Skeletal muscle cell (primary cell): Measurements from ENCODE around the gene ENOSF1.

Experiments used
- DNase-seq: peaks from one replicate; pipeline ENCODE4 v3.0.0-alpha.2; 2010; ENCODE audit warnings: low read depth
- H3K4me3 ChIP-seq: 2 replicates; pipeline ENCODE4 v1.5.1; 2011; ENCODE audit warnings: low read depth, mild to moderate bottlenecking, control low read depth, low read length, moderate library complexity

The ENOSF1 gene

DNA sequence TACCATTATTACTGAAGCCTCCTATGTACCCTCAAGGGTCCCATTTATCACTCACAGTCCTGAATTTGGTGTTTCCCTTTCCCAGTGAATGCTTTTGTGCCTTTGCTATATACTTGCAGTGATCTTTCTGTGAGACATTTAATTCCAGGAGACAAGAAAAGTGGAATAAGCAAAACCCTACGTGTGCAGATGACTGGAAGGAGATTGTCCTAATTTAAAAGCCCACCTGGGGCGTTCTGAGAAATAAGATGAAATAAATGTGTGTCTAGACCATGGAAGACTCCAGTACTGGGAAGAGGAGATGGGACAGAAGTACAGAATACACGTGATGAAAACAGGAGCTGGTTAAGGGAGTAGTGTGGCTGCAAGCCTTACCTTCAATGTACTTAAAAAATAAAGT, 35.7 kb downstream of the ENOSF1 start:
- DNase-seq = no peak
- H3K4me3 ChIP-seq = no peak overlapping the region

- no peak overlapping the region for H3K4me3 ChIP-seq
- DNase-seq = no peak
These were observed 36.4 kb downstream of the ENOSF1 start for GRCh38 chr18:676069-676468.

DNA sequence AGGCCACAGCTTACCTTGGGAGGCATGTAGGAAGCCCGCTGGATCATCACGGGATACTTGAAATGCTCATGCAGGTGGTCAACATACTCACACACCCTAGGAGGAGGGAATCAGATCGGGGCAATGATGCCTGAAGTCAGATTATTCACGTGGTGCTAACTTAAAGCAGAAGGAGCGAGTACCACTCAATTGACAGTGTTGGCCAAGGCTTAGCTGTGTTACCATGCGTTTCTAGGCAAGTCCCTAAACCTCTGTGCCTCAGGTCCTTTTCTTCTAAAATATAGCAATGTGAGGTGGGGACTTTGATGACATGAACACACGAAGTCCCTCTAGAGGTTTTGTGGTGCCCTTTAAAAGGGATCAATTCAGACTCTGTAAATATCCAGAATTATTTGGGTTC, 37.1 kb downstream of the ENOSF1 start:
- H3K4me3 ChIP-seq = no peak overlapping the region
- DNase-seq = no peak

GRCh38 chr18:673769-674168, 38.7 kb downstream of the ENOSF1 start:
- no peak for DNase-seq
- no peak overlapping the region for H3K4me3 ChIP-seq

DNA sequence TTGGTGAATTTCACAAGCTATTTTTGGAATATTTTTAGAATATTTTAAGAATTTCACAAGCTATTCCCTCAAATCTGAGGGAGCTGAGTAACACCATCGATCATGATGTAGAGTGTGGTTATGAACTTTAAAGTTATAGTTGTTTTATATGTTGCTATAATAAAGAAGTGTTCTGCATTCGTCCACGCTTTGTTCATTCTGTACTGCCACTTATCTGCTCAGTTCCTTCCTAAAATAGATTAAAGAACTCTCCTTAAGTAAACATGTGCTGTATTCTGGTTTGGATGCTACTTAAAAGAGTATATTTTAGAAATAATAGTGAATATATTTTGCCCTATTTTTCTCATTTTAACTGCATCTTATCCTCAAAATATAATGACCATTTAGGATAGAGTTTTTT, 39.1 kb downstream of the ENOSF1 start:
- no peak overlapping the region for H3K4me3 ChIP-seq
- DNase-seq = no peak

GRCh38 chr18:671405-671804, 41.0 kb downstream of the ENOSF1 start:
- no peak overlapping the region for H3K4me3 ChIP-seq
- DNase-seq = no peak

DNA sequence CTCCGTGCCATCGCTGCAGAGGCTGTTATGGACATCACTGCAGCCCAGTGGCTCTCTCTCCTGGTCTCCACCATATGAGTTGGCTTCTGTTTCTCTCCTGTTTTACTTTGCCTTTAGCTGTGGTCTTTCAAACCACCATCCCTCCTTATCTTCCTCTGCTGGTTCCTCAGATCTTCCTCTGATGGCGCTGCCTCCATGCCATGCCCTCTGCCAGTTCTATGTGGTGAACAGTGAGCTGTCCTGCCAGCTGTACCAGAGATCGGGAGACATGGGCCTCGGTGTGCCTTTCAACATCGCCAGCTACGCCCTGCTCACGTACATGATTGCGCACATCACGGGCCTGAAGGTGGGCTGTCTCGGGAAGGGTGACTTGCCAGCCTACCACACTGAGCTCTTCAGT, 41.9 kb downstream of the ENOSF1 start:
- no peak overlapping the region for H3K4me3 ChIP-seq
- DNase-seq = no peak

- no peak overlapping the region for H3K4me3 ChIP-seq
- no peak for DNase-seq
These were observed 43.4 kb downstream of the ENOSF1 start for GRCh38 chr18:669077-669476.

DNA sequence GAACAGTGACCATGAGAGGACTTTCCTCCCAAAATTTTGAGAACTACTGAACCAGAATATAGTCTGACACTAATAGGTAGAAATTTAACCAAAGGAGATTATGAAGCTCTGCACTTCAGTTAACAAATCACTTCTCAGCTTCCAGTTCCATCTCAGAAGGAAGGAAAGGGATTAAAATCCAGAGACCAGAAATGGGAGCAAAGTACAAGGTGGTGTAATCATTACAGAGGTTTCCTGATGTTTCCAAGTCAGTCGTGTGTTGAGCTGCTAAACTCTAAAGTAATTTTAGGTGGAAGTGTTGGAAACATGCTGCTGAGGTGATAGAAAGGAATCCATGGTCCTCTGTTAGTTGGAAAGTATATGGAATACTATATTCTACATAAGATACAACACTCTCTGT, 44.2 kb downstream of the ENOSF1 start:
- DNase-seq = no peak
- no peak overlapping the region for H3K4me3 ChIP-seq

DNA sequence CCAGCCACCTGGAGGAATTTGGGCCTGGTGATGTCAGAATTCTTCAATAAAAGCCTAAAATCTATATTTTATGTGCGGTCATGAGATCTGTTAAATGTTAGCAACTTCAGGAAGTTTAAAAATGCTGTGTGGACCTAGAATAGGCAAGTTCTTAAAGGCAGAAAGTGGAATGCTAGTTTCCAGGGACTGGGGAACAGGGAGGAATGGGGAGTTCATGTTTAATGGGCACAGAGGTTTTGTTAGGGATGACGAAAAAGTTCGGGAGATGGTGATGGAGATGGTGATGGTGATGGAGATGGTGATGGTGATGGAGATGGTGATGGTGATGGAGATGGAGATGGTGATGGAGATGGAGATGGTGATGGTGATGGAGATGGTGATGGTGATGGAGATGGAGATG, 45.8 kb downstream of the ENOSF1 start:
- no peak for DNase-seq

GRCh38 chr18:666177-666576, 46.3 kb downstream of the ENOSF1 start:
- no peak overlapping the region for H3K4me3 ChIP-seq
- DNase-seq = no peak

More for the DNA sequence above, 45.8 kb downstream of the ENOSF1 start:
- H3K4me3 ChIP-seq = no peak overlapping the region

GRCh38 chr18:662197-662596, 50.2 kb downstream of the ENOSF1 start:
- DNase-seq = no peak

GRCh38 chr18:659597-659996, 52.8 kb downstream of the ENOSF1 start:
- H3K4me3 ChIP-seq = no peak overlapping the region
- no peak for DNase-seq

More at GRCh38 chr18:662197-662596, 50.2 kb downstream of the ENOSF1 start:
- H3K4me3 ChIP-seq = no peak overlapping the region

DNA sequence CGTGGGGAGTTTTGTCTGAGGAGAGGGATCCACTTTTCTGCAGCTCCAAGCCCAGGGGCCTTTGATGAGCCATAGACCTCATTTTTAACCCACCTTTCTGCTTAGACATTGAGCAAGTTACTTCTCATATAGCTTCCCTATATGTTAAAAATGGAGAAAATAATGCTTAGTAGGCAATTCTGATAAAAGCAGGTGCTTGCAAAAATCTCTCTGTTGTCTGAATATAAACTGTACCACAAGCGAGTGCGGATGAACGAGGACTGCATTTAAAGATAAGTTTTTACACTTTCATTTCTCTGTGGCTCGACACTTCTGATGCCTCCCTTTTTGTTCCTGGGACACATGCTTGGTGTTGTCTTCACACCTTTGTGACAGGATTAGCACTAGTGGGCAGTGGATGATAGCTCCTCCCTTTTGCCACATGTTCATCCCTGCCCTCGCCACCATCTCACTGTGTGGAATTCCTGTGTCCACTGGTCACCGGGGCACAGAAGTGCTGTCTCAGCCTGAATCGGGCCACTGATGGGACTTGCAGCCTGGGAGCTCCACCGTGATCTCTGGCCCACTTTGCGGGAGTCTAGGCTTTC, 53.4 kb downstream of the ENOSF1 start:
- DNase-seq = no peak
- H3K4me3 ChIP-seq = peak overlapping the region; percentile 96

- H3K4me3 ChIP-seq = peak overlapping the region; percentile 96
- DNase-seq = peak; percentile 49
These were observed 54.2 kb downstream of the ENOSF1 start for GRCh38 chr18:658001-658946.

DNA sequence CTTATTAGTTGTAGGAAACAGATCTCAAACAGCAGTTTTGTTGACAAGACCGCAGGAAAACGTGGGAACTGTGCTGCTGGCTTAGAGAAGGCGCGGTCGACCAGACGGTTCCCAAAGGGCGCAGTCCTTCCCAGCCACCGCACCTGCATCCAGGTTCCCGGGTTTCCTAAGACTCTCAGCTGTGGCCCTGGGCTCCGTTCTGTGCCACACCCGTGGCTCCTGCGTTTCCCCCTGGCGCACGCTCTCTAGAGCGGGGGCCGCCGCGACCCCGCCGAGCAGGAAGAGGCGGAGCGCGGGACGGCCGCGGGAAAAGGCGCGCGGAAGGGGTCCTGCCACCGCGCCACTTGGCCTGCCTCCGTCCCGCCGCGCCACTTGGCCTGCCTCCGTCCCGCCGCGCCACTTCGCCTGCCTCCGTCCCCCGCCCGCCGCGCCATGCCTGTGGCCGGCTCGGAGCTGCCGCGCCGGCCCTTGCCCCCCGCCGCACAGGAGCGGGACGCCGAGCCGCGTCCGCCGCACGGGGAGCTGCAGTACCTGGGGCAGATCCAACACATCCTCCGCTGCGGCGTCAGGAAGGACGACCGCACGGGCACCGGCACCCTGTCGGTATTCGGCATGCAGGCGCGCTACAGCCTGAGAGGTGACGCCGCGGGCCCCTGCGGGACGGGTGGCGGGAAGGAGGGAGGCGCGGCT, 55.0 kb downstream of the ENOSF1 start, which contains the start of gene TYMS:
TYMS (plus strand) TSS at position 343 of the 690 bp plus-strand sequence; CDS start at position 433, 90 bp downstream.
- no peak for DNase-seq
- H3K4me3 ChIP-seq = peak within 1 kb of the TSS; percentile 96

GRCh38 chr18:655445-655844, 57.0 kb downstream of the ENOSF1 start:
- no peak overlapping the region for H3K4me3 ChIP-seq
- DNase-seq = no peak

GRCh38 chr18:654601-655000, 57.8 kb downstream of the ENOSF1 start:
- no peak for DNase-seq
- no peak overlapping the region for H3K4me3 ChIP-seq

DNA sequence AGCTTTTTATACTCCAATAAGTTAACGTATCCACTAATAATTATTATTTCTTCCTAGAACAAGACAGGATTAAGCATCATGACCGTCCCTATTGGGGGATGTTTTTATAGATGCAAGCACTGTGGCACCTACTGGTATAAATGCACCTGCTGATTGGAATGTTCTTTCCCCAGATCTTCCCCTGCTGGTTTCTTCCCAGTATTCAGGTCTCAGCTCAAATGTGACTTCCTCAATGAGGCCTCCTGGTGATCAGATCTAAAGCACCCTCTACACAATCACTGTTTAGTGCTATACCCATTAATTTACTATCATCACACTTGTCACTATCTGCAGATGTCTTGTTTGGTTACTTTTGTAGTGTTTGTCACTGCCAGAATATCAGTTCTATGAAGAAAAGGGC, 58.9 kb downstream of the ENOSF1 start:
- no peak overlapping the region for H3K4me3 ChIP-seq
- no peak for DNase-seq

GRCh38 chr18:652131-652530, 60.3 kb downstream of the ENOSF1 start:
- no peak for DNase-seq
- H3K4me3 ChIP-seq = no peak overlapping the region
